OCI-LY3 (cell line): Measurements from ENCODE around the gene RPL36.

Source experiments
- H2AFZ ChIP-seq: fragments of 200-600, 300-600 bp; shearing (Covaris generic); 2 replicates; pipeline ENCODE4 v1.6.0; 2014; ENCODE audit warnings: antibody characterized with exemption, low read depth, low read length
- H3K27ac ChIP-seq: fragments of 200-600, 300-600 bp; sonication (generic); 2 replicates; pipeline ENCODE4 v1.5.1; 2014; ENCODE audit warnings: mild to moderate bottlenecking, low read length, moderate library complexity, mixed read lengths
- H3K27me3 ChIP-seq: fragments of 200-600, 300-600 bp; sonication (generic); 2 replicates; pipeline ENCODE4 v1.6.1; 2014; ENCODE audit warnings: low read depth, low read length, mixed read lengths
- H3K36me3 ChIP-seq: fragments of 200-600, 300-600 bp; sonication (generic); replicated peaks from 2 replicates; pipeline ENCODE3; 2014; ENCODE audit warnings: low read depth, low read length, mixed read lengths
- H3K4me1 ChIP-seq: fragments of 300-600, 200-600 bp; sonication (generic); 2 replicates; pipeline ENCODE4 v1.6.1; 2014; ENCODE audit warnings: low read length, mixed read lengths
- H3K4me2 ChIP-seq: fragments of 200-600, 300-600 bp; sonication (generic); 2 replicates; pipeline ENCODE4 v1.6.1; 2014; ENCODE audit warnings: low read length, mixed read lengths
- H3K4me3 ChIP-seq: fragments of 300-600, 200-600 bp; sonication (generic); 2 replicates; pipeline ENCODE4 v1.5.1; 2014; ENCODE audit warnings: antibody characterized with exemption, mild to moderate bottlenecking, low read length, moderate library complexity
- H3K79me2 ChIP-seq: fragments of 300-600, 200-600 bp; shearing (Covaris generic); 2 replicates; pipeline ENCODE4 v1.6.1; 2014; ENCODE audit warnings: mild to moderate bottlenecking, low read length, mixed read lengths
- H3K9ac ChIP-seq: fragments of 300-600, 200-600 bp; shearing (Covaris generic); 2 replicates; pipeline ENCODE4 v1.6.0; 2014; ENCODE audit warnings: mild to moderate bottlenecking, low read length, moderate library complexity
- H3K9me3 ChIP-seq: fragments of 200-600, 300-600 bp; shearing (Covaris generic); 2 replicates; pipeline ENCODE4 v1.6.1; 2014; ENCODE audit warnings: low read length, mixed read lengths; ENCODE audit not compliant: insufficient read depth
- H4K20me1 ChIP-seq: fragments of 200-600, 300-600 bp; sonication (generic); 2 replicates; pipeline ENCODE4 v1.6.1; 2016; ENCODE audit warnings: low read length, mixed read lengths; ENCODE audit not compliant: insufficient read depth
- CTCF ChIP-seq: fragments of 200-600, 300-600 bp; sonication (generic); IDR thresholded peaks from 2 replicates; pipeline ENCODE4 v1.5.1; 2014; ENCODE audit warnings: antibody characterized with exemption, low read length, low read depth
- EZH2phosphoT487 ChIP-seq: fragments of 200-600 bp; shearing (Covaris generic); IDR thresholded peaks from 2 replicates; pipeline ENCODE4 v1.6.1; 2018; ENCODE audit warnings: antibody characterized with exemption, mixed run types, low read depth

RPL36 gene

GRCh38 chr19:5703819-5704818 is 14.0 kb downstream of the RPL36 start:
- Histone ChIP-seq H3K4me1 (no peaks in the 10 kb centered on the region), H2AFZ (no peak overlapping the region), H3K9ac (no peak overlapping the region), H3K27me3 (no peaks in the 10 kb centered on the region), H3K4me3 (no peak overlapping the region), H4K20me1 (peaks cover 18% of the 10 kb centered on the region), H3K36me3 (peaks cover 63% of the 10 kb centered on the region), H3K79me2 (peaks cover 43% of the 10 kb centered on the region), H3K9me3 (no peaks in the 10 kb centered on the region), H3K27ac (no peak overlapping the region), H3K4me2 (no peak overlapping the region)
- no peak for TF ChIP-seq CTCF
- no peak for TF ChIP-seq EZH2phosphoT487

- peaks cover 43% of the 10 kb centered on the region for H3K79me2 ChIP-seq
- no peak overlapping the region for H3K4me2 ChIP-seq
- H3K4me1 ChIP-seq, result no peaks in the 10 kb centered on the region
- H4K20me1 ChIP-seq, result peaks cover 16% of the 10 kb centered on the region
- H3K4me3 ChIP-seq, result no peak overlapping the region
- TF ChIP-seq CTCF, result no peak
- TF ChIP-seq EZH2phosphoT487, result no peak
- no peaks in the 10 kb centered on the region for H3K9me3 ChIP-seq
- H3K27me3 ChIP-seq, result no peaks in the 10 kb centered on the region
- no peak overlapping the region for H3K9ac ChIP-seq
- peaks cover 62% of the 10 kb centered on the region for H3K36me3 ChIP-seq
- H2AFZ ChIP-seq, result no peak overlapping the region
- H3K27ac ChIP-seq, result no peak overlapping the region
These were observed 15.5 kb downstream of the RPL36 start for GRCh38 chr19:5705552-5705951.

- no peak overlapping the region for H3K4me2 ChIP-seq
- H3K9me3 ChIP-seq, result no peaks in the 10 kb centered on the region
- H3K27ac ChIP-seq, result no peak overlapping the region
- no peaks in the 10 kb centered on the region for H3K27me3 ChIP-seq
- H3K4me3 ChIP-seq, result no peak overlapping the region
- peaks cover 54% of the 10 kb centered on the region for H3K79me2 ChIP-seq
- peaks cover 14% of the 10 kb centered on the region; the same call in 1 of the 2 replicates for H4K20me1 ChIP-seq
- H3K9ac ChIP-seq, result no peak overlapping the region
- peaks cover 67% of the 10 kb centered on the region for H3K36me3 ChIP-seq
- no peak for TF ChIP-seq EZH2phosphoT487
- no peak for TF ChIP-seq CTCF
- no peaks in the 10 kb centered on the region for H3K4me1 ChIP-seq
- H2AFZ ChIP-seq, result no peak overlapping the region
These were observed 16.9 kb downstream of the RPL36 start for GRCh38 chr19:5706876-5707573.
